Cardiac septum (tissue), 1 donor: ENCODE data around the gene TNS1. TPM values are rescaled to one million over a fixed set of nuclear protein-coding genes. Genes with fewer than 3 reads are reported as not detected.

ENCODE experiments used
- DNase-seq: peaks from one replicate; pipeline ENCODE4 v3.0.0-alpha.2; 2020; ENCODE audit warnings: low spot score
- intact Hi-C: fragments of 100-400 bp; cut with DNase I; formaldehyde crosslinking; loops from one replicate; pipeline ENCODE4 v1.14.0; 2022
- total RNA-seq: library from RNA; stranded (reverse); fragmentation: NEBNext Ultra II Directional; extraction: Animal tissue kit (Norgen Biotek cat#: 25700); gene quantifications from one replicate; pipeline ENCODE4 v1.2.1, GENCODE V29; 2021
- donor health status: DM: no; HTN: no; CAD: no.

The TNS1 gene
- total RNA-seq, 1 donor from 2014 or later: 870 TPM

DNA sequence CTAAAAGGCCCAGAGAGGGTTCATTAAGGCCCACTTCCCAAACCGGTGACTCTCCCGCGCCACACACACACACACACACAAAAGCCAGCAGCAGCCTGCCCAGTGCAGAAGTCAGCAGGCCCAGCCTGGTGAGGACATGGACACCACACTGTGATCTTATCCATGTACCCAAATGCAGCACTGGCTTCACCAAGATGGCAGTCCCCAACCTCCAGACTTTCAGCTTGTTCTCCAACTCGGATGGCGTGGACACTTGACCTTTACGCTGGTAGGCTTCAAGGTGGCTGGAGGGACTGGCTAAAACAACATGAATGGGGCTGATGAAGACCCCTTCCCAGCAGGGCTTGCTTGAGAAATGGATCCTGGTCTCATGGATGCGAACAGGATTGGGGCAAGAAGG, 50.4 kb downstream of the TNS1 start:
- intact Hi-C loops: no loop called here
- peak; percentile 65 for DNase-seq

DNA sequence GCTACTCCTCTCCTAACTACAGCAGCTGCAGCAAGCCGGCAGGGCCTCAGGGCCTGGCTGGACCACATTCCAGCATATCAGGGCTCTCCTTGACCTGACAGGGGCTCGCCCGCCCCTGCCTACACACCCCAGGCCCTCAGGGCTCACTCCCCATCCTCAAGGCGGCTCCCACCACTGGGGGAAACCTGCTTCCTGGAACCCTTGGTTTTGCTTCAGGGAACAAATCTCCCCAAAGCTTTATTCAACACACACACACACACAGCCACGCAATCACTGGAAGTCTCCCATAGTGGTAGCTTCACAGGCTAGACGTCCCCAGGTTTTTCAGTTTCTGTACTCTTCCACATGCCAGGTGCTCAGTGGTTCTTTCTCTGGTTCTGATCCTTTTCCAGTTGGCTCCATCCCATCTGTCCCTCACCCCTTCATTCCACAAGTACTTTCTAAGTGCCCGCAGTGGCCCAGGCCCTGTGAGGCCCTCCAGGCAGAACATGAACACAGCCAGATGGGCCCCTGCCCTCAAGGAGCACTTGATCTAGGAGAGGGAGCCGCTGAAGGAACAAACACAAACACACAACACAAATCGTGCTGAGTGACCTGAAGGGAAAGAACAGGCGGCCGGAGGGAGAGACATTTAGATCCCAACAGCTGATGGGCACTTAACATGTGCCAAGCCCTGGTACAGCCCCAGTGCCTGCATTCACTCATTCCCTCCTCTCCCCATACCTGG, 51.1 kb downstream of the TNS1 start:
- intact Hi-C loops: no loop called here
- DNase-seq: peak; percentile 75

DNA sequence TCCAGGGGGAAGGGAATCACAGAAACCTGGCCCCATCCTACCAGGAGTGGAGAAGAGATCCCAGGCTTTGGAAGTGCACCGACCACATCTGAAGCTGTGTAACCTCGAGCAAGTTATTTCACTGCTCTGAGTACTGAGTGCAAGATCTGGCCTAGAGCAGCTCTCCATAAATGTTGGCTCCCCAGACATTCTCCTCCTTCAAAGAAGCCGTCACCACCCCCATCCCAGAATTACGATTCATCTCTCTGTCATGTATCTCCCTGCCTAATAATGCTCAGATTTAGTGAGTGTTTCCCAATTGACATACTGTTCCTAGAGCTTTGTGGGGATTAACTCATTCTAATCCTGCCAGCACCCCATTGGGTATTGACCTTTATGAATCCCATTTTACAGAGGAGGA, 51.7 kb downstream of the TNS1 start:
- intact Hi-C loops: no loop called here
- no peak for DNase-seq

DNA sequence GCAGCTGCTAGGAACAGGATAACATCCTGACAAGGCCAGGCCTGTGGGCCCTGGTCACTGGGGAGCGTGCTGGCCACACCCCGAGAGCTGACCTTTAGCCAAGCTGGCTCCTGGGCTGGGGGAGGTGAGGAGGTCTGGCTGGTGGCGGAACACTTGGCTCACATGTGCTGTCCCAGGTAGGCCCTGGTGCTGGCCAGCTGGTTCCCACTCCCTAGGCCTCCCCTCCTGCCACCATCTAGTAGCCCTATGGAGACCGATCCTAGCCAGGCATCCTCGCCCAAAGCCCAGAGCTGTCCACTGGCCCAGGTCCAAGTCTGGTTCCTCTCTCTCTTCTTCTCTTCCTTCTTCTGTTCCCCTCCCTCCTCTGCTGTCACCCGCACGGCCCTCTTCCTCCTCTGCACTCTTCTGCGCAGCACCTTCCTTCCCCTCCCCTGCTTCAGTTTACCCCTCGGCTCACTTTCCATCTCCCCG, 52.4 kb downstream of the TNS1 start:
- DNase-seq: peak; percentile 73
- intact Hi-C loops: loop anchor here (1.0 kb wide), 1 partner anchor 16 kb away; no protein-coding TSS in a partner anchor

DNA sequence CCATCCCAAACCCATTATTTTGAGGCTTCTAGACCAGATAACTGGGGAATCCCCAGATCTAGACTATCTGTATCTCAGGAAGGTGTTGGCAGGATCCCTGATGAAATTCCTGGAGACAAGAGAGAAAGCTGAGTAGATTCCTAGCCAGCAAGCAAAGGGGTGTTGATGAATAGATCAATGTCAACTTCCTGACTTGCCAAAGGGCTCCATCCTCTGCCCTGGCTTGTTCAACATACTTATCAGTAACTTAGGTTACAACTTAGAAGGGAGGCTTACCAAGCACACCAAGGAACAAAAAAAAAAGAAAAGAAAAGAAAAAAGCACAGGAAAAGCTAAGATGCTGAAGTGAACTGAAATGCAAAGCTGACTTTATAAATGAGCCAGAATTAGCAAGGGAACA, 53.3 kb downstream of the TNS1 start:
- intact Hi-C loops: loop anchor here (5.0 kb wide), 1 partner anchor 162 kb away; no protein-coding TSS in a partner anchor
- no peak for DNase-seq

DNA sequence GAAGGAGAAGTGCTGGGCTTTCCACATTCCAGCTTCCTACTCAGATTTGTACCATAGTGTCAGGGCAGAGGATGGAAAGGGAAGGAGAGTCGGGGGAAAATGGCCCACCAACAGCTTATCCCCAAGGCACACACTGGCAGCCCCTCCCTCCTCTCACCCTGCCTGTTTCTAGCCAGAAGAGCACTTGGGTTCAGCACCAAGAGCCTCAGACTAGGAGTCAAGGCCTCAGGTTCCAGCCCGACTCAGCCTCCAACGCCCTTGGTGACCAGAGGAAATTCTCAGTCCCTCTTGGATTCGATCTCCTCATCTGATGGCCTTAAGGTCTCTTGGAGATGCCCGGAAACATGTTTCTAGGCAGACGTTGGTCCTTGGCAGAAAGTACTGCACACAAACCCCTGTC, 53.9 kb downstream of the TNS1 start:
- peak; percentile 43 for DNase-seq
- intact Hi-C loops: loop anchor here (5.0 kb wide), 1 partner anchor 162 kb away; no protein-coding TSS in a partner anchor

DNA sequence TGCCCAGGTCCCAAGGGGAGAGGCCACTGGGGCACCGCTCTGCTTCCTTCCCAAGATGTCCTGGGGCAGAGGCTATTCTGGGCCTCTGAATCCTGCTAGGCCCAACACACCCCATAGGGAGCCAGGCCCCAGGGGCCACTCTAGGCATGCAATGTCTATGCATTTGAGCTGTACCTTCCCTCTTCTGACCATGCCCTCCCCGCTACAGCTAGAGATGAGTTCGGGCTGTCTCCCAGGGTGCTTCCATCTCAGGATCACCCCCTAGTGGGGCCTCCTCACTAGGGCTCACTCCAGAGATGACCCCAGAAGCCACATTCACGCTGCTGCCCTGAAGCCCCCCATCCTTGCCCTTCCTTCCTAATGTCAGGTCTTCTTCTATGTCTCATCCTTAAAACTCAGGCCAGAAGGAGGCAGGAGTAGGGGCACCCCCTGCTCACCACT, 54.4 kb downstream of the TNS1 start:
- DNase-seq: peak; percentile 68
- intact Hi-C loops: loop anchor here (5.0 kb wide), 1 partner anchor 161 kb away; no protein-coding TSS in a partner anchor

DNA sequence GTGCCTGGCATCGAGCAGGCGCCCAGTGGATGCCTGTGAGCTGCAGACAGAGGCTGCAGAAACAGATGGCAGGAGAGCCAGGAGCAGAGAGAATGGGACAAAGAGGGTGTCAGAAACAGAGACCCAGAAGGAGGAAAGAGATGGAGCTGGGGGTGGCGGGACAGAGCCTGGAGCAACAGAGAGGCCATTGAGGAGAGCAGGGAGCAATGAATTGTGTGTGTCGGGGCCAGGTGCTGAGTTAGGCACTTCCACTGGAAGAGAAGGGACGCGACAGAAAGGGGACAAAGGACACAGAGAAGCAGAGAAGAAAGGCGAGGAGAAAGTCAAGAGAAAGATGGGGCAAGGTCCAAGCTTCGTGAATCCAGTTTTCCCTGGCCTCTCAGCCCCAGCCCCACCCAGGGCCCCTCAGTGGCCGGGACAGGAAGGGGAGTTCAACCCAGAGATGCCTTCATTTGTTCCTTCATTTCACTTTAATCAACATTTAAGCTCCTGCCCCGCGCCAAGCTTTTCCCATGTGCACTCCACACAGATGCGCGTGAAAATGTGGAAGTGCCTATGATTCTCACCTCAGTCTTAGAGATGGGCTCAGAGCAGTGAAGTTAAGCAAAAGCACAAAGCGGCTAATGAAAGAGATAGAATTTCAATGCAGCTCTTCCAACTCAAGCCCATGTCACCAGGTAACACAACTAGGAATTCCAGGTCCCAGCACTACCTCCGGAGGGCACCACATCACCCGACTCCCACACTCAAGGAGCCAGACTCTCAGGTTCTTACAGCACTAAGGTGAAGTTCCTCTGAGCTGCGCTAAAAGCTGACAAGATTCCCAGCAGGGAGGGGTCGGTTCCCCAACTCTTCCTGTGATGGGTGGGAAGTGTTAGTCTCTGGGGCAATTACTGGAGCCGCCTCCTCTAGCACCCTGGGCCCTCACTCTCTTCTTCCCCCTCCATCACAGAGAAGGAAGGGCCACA, 55.1 kb downstream of the TNS1 start:
- intact Hi-C loops: loop anchor here (5.0 kb wide), 1 partner anchor 160 kb away; no protein-coding TSS in a partner anchor
- peak; percentile 55 for DNase-seq

DNA sequence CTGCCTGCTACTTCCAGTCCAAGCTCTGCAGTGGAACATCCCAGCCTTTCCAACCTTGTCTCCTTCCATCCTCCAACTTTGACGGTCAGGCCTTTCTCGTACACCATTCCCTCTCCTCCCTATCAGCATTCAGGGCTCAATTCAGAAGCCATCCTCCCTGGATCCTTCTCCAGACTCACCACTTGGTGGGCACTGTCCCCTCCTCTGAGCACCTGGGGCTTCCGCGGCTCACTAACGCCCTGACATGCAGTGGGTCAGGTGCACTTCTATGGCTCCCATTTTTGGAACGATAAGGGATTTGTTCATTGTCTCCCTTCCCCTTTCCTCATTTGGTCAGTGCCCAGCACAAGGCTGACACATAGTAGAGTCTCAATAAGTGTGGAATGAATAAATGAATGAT, 56.7 kb downstream of the TNS1 start:
- intact Hi-C loops: loop anchor here (5.0 kb wide), 1 partner anchor 159 kb away; no protein-coding TSS in a partner anchor
- peak; percentile 31 for DNase-seq

DNA sequence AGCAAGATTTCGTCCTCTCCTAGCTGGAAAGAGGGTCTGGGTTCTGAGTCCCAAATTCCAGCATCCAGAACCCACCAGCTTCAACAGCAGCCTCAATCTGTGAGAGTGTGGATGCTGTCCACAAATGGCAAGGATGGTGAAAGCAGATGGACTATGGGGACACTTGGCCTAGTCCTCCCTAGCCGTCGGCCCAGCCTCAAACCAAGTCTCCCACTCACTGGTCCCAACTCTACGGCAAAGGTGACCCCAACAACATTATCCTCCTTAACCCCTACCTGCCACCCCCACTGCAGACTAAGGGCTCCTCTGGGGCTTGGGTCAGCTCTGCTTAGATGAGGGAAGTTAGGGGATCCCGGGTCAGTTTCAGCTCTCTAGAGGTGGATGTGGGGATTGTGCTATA, 57.3 kb downstream of the TNS1 start:
- DNase-seq: peak; percentile 49
- intact Hi-C loops: loop anchor here (5.0 kb wide), 1 partner anchor 158 kb away; no protein-coding TSS in a partner anchor

DNA sequence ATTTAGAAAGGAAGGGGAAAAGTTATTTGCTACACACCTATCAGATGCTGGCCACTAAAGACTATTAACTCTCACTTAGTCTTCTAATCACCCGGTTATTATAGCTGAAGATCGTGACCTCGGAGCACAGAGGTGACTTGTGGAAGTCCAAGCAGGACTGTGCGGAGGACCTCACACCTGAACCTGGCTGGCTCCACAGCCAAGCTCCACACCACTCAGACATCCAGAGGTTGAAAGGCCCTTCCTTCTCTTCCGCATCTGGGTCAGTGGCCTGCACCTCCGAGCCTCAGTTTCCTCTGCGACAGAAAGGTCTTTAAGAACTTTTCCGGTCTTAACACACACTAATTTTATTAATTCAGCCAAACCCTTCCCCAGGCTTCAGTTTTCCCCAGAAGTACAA, 57.9 kb downstream of the TNS1 start:
- intact Hi-C loops: loop anchor here (1.0 to 5.0 kb wide), 2 partner anchors 43 to 158 kb away; no protein-coding TSS in a partner anchor
- peak; percentile 61 for DNase-seq

DNA sequence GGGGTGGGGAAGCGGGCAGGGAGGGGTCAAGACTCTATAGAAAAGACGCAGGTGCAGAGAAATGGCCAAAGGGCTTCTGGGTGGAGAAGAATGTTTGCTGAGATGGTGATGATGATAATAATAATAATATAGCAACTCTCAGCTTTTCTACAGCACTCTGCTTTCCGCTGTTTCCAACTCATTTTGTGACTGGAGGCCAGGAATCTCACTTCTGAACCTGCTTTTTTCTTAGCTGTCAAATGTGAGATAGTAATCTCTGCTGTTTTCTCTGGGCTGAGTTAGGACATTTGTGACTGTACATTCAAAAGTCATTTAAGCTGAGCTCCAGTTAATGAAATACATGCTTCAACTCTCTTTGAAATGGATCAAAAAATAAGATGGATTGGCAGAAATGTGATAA, 58.4 kb downstream of the TNS1 start:
- DNase-seq: no peak
- intact Hi-C loops: loop anchor here (1.0 kb wide), 1 partner anchor 44 kb away; no protein-coding TSS in a partner anchor

DNA sequence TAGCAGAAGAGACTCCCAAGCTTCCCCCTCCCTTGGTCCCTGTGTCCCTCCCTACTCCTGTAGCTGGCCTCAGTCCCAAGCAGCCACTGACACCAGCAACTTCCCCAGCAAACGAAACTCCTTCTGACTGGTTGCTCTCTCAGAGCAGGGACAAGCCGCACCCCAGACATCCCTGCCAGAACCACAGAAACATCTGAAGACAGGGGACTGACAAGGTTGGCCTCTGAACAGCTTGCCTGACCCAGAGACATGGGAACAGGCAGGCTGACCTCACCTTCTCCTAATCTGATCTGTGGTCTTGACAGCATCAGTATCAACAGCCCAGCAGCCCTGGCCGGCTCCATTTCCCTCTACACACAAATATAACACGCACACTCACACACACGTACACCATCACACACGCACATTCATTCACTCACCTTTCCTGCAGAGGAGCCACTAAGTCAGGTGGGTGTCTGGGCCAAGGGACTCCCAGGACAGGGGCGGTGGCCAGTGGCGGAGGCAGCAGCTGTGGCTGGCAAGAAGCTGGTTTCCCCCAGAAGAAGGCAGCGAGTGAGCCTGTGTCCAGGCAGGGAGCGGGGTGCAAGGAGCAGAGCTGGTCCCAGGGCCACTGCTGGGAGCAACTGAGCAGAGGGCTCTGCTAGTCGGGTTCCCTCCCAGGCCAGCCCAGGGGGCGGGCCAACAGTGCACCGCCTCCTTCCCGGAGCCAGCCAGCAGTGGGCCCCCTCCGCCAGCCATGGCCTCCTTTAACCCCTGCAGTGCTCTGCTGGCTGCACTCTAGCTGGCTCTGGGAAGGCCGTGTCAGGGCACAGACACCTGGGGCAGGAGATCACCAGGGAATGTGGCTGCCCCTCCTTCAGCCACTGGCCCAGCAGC, 59.1 kb downstream of the TNS1 start:
- intact Hi-C loops: loop anchor here (1.0 kb wide), 1 partner anchor 45 kb away; no protein-coding TSS in a partner anchor
- peak; percentile 94 for DNase-seq

DNA sequence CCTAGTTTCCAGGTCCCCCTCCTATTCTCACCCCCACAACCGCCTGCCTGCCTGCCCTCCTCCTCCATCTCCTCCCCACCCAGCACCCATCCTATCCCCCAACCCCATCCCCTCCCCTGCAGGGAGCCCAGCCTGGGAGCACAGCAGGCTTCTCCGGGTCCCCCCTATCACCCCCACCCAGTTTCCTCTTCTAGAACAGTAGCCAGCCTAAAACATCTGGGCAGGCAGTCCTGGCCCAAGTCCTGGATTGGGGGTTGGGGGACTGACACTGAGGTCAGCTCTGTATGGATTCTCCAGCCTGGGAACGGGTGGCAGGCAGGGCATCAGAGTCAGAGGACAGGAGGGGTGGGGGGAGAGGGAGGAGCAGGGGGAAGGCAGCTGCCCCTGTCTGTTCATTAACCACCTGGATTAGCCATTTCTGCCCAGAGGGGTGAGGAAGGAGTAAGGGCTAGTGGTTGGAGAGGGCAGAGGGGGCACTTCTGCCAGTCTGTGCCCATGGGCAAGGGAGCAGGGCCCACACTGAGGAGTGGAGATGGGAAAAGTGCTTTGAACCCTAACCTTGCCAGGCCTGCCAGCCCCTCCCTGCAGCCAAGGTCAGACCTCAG, 60.0 kb downstream of the TNS1 start:
- no peak for DNase-seq
- intact Hi-C loops: no loop called here

DNA sequence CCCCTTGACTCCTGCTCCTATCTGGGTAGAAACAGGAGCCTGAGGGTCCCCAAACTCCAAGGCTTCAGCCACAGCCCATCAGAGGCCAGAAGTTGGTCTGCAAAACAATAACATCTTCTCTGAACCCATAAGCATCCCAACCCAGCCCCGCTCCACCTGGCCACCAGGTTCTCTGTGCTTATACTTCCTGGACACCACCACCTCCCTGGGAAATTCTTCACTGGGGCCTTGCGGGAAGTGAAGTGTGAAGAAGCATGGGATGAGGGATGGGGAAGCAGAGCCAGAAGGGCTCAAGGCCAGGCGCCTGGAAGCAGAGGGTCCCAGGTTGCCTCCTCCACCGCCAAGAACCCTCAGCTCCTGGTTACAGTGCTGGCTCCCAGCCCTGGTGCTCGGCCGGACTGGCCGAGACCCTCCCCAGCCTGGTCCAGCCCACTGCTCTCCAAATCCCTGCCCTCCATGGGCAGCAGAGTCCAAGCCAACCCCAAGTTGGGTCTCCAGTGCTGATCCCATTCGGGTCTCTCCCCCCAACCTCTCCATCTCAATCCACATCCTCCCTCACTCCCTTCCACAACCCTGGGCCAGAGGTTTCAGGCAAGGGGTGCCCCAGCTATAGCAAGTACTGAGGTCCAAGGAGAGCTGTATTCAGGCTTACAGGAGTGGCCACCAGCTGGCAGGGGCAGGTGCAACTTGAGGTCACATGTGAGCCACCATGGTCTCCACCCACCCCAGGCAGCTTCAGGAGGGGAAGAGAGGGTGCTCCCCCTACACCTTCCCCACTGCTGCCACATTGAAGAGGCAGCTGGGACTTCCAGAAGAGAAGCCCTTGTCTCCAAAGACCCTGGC, 60.7 kb downstream of the TNS1 start:
- DNase-seq: no peak
- intact Hi-C loops: no loop called here

DNA sequence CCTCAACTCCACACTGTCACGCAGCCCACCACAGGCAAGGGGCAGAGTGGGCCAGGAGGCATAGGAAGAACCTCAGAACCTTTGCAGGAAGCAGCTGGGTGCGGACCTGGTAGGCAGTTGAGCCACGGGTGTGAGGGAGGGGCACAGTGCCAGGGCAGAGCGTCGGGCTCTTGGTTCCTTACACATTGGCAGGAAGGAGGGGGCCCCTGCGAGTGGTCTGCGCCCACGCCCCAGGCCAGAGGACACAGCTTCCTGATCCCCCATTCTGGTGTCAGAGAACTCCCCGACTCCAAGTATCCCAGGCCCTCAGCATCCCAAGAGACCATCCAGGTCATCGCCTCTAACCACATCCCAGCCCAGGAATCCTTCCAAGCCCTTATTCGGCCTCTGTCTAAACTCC, 61.5 kb downstream of the TNS1 start:
- intact Hi-C loops: no loop called here
- no peak for DNase-seq
